Cardiac fibroblast (primary cell): ENCODE results near the gene GNAL.
A peak's percentile ranks its signal among the peaks of the same experiment; 100 is the strongest.

ENCODE experiments used
- DNase-seq, 2 donors: peaks; one replicate each; pipeline versions ENCODE4 v3.0.0 to v3.0.0-alpha.2; 2010; ENCODE audit warnings: low read depth in 2 of 2
- H3K4me3 ChIP-seq, 2 donors: replicated peaks in 1 of 2; 1 replicate in 1 of 2; 2 replicates in 1 of 2; pipeline ENCODE4 v1.5.1; 2011; ENCODE audit warnings: low read depth in 2 of 2, low read length in 2 of 2, mild to moderate bottlenecking in 2 of 2, moderate library complexity in 1 of 2
- CTCF ChIP-seq: IDR thresholded peaks from one replicate; pipeline ENCODE4 v1.5.1; 2011; ENCODE audit warnings: low read depth, mild to moderate bottlenecking, low read length, inconsistent platforms

The GNAL gene

DNA sequence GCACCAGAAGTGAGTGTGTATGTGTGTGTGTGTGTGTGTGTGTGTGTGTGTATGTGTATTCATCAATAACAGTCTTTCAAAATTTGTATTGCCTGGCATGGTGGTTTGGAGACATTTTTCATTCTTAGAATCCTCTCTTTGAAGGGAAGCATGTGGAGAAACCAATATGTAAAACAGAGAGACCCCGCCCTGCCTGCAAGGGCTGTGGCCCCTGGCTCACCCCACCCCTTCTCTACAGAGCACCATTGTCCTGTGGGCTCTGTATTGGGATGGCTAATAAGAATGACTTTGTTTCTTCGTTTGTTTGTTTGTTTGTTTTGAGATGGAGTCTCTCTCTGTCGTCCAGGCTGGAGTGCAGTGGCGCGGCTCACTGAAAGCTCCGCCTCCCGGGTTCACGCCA, 65.9 kb downstream of the GNAL start:
- no peak for TF ChIP-seq CTCF
- no peak overlapping the region for H3K4me3 ChIP-seq
- DNase-seq, result no peak

GRCh38 chr18:11757084-11757590, 68.1 kb downstream of the GNAL start:
- no peak for DNase-seq
- H3K4me3 ChIP-seq, result no peak overlapping the region
- no peak for TF ChIP-seq CTCF

- H3K4me3 ChIP-seq, result no peak overlapping the region
- TF ChIP-seq CTCF, result no peak
- no peak for DNase-seq
Observed at GRCh38 chr18:11759456-11759855, 70.4 kb downstream of the GNAL start.

DNA sequence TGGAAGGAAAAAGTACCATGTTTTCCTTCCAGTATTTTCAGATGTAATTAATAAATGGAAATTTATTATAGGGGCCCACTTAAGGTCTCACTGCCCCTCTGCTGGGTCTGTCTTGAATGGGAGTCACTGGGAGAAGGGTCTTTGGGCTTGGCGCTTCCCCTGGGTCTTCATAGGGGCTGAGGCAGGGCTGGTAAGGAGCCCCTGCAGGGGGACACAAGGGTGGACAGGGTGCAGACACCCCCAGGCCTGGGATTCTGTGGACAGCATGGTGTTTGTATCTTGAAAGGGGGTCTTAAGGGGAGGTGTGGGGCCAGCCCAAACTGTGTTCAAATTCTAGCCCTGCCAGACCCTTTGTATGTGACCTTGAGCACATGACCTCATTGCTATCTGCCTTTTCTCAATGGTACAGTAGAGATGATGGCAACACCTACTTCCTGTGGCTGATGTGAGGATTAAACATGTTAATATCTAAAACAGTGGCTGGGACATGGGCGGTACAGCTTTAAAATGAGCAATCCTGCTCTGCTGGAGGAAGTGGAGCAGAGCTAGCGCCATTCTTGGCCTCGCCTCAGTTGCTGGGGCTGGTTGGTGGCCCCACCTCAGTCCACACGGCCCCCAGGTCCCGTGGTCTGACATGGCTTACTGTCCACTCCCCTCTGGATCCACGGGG, 71.6 kb downstream of the GNAL start:
- no peak for TF ChIP-seq CTCF
- DNase-seq, result no peak

GRCh38 chr18:11761553-11761952, 72.5 kb downstream of the GNAL start:
- no peak for DNase-seq
- H3K4me3 ChIP-seq, result no peak overlapping the region
- peak; percentile 30 for TF ChIP-seq CTCF

More for the DNA sequence above, 71.6 kb downstream of the GNAL start:
- H3K4me3 ChIP-seq, result no peak overlapping the region

DNA sequence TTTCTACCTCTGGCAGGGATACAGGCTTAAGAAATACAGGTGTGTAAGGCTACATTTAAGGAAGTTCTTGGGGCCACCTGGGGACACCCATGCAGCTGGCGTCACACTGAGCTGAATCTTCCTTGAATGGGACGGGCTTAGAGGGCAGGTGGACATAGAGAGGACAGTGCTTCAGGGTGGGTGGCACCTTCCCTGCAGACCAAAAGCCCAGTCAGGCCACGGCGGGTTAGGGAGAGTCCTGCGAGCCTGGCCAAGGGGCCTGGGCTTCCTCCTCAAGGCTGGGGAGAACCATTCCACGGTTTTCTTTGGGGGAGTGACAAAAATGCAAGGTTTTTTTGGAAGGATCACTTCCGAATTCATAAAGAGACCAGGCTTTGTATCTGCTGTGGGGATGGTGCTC, 73.4 kb downstream of the GNAL start:
- no peak for TF ChIP-seq CTCF
- H3K4me3 ChIP-seq, result no peak overlapping the region
- no peak for DNase-seq

- H3K4me3 ChIP-seq, result no peak overlapping the region
- no peak for TF ChIP-seq CTCF
- no peak for DNase-seq
Observed at GRCh38 chr18:11767329-11767728, 78.3 kb downstream of the GNAL start.
